HEK293 (cell line): ENCODE measurements around the gene FZD7.

Source experiments
- CTCF ChIA-PET: fragments of 350-600 bp; formaldehyde crosslinking; extraction: SDS; loops from one replicate; lab custom pipeline; 2021; ENCODE audit warnings: antibody characterized with exemption; lab: Yijun Ruan, JAX
- POLR2A ChIA-PET: fragments of 300-600 bp; formaldehyde crosslinking; extraction: SDS; loops from one replicate; lab custom pipeline; 2020; ENCODE audit warnings: antibody characterized with exemption, inconsistent platforms; lab: Yijun Ruan, JAX
- H3K27ac ChIP-seq: fragments of 200-500 bp; sonication (Bioruptor generic); 2 replicates; pipeline ENCODE4 v1.5.1; 2014; ENCODE audit warnings: low read depth, low read length, control low read depth, inconsistent platforms; ENCODE audit errors: extremely low read depth
- H3K36me3 ChIP-seq, 2 experiments: fragments of 200-500 bp in 1 of 2; sonication (Bioruptor generic) in 1 of 2; 1 replicate in 1 of 2; 2 replicates in 1 of 2; pipeline ENCODE4 v1.5.1; 2014 to 2017; ENCODE audit warnings: inconsistent platforms in 2 of 2, low read length in 2 of 2; ENCODE audit not compliant: control insufficient read depth in 2 of 2, insufficient read depth in 1 of 2
- H3K4me1 ChIP-seq: fragments of 200-500 bp; sonication (Bioruptor generic); 2 replicates; pipeline ENCODE4 v1.5.1; 2014; ENCODE audit warnings: mild to moderate bottlenecking, low read length, inconsistent platforms; ENCODE audit not compliant: control insufficient read depth, insufficient read depth
- H3K4me3 ChIP-seq: 2 replicates; pipeline ENCODE4 v1.5.1; 2011; ENCODE audit warnings: low read depth, mild to moderate bottlenecking, control low read depth, low read length, moderate library complexity
- H3K9me3 ChIP-seq: fragments of 200-500 bp; sonication (Bioruptor generic); 2 replicates; pipeline ENCODE4 v1.5.1; 2014; ENCODE audit warnings: low read depth, low read length, inconsistent platforms; ENCODE audit not compliant: control insufficient read depth, insufficient read depth
- IKZF3 ChIP-seq: fragments of 450-650 bp; IDR thresholded peaks from 2 replicates; pipeline ENCODE4 v1.5.0; 2018; ENCODE audit warnings: missing biosample characterization, mild to moderate bottlenecking, missing genetic modification characterization, moderate library complexity
- KLF8 ChIP-seq: fragments of 450-650 bp; formaldehyde crosslinking; IDR thresholded peaks from 2 replicates; pipeline ENCODE4 v1.5.1; 2016; ENCODE audit warnings: missing biosample characterization, missing genetic modification characterization
- PRDM1 ChIP-seq: fragments of 450-650 bp; formaldehyde crosslinking; IDR thresholded peaks from 2 replicates; pipeline ENCODE4; 2016; ENCODE audit warnings: missing biosample characterization, missing genetic modification characterization
- PRDM6 ChIP-seq: fragments of 450-650 bp; formaldehyde crosslinking; IDR thresholded peaks from 2 replicates; pipeline ENCODE4 v1.5.1; 2017; ENCODE audit warnings: missing biosample characterization, missing genetic modification characterization
- SCRT1 ChIP-seq: fragments of 450-650 bp; formaldehyde crosslinking; IDR thresholded peaks from 2 replicates; pipeline ENCODE4 v1.5.1; 2016; ENCODE audit warnings: missing biosample characterization, missing genetic modification characterization, borderline replicate concordance
- ZBTB1 ChIP-seq: fragments of 450-650 bp; formaldehyde crosslinking; IDR thresholded peaks from 2 replicates; pipeline ENCODE4 v1.5.1; 2016; ENCODE audit warnings: missing biosample characterization, missing genetic modification characterization
- ZBTB17 ChIP-seq: fragments of 450-650 bp; formaldehyde crosslinking; IDR thresholded peaks from 2 replicates; pipeline ENCODE4 v1.5.1; 2016; ENCODE audit warnings: missing biosample characterization, missing genetic modification characterization
- ZBTB44 ChIP-seq: fragments of 450-650 bp; IDR thresholded peaks from 2 replicates; pipeline ENCODE4 v1.5.1; 2018; ENCODE audit warnings: missing biosample characterization, mild to moderate bottlenecking, missing genetic modification characterization
- ZBTB6 ChIP-seq: fragments of 450-650 bp; formaldehyde crosslinking; IDR thresholded peaks from 2 replicates; pipeline ENCODE4 v1.5.1; 2017; ENCODE audit warnings: missing biosample characterization, missing genetic modification characterization
- ZBTB7A ChIP-seq: fragments of 450-650 bp; formaldehyde crosslinking; IDR thresholded peaks from 2 replicates; pipeline ENCODE4 v1.5.1; 2016; ENCODE audit warnings: low read depth, missing biosample characterization, missing genetic modification characterization
- ZFHX2 ChIP-seq: fragments of 450-650 bp; formaldehyde crosslinking; conservative IDR thresholded peaks from 2 replicates; pipeline ENCODE4 v1.5.1; 2016; ENCODE audit warnings: missing biosample characterization, missing genetic modification characterization
- ZNF140 ChIP-seq: fragments of 450-650 bp; formaldehyde crosslinking; IDR thresholded peaks from 2 replicates; pipeline ENCODE4 v1.5.1; 2016; ENCODE audit warnings: missing biosample characterization, missing genetic modification characterization
- ZNF202 ChIP-seq: fragments of 450-650 bp; formaldehyde crosslinking; IDR thresholded peaks from 2 replicates; pipeline ENCODE4 v1.5.1; 2016; ENCODE audit warnings: missing biosample characterization, missing genetic modification characterization, borderline replicate concordance
- ZNF335 ChIP-seq: fragments of 450-650 bp; formaldehyde crosslinking; conservative IDR thresholded peaks from 2 replicates; pipeline ENCODE4 v1.5.1; 2016; ENCODE audit warnings: missing biosample characterization, missing genetic modification characterization
- ZNF37A ChIP-seq: fragments of 450-650 bp; IDR thresholded peaks from 2 replicates; pipeline ENCODE4 v1.5.1; 2018; ENCODE audit warnings: missing biosample characterization, missing genetic modification characterization
- ZNF510 ChIP-seq: fragments of 450-650 bp; formaldehyde crosslinking; IDR thresholded peaks from 2 replicates; pipeline ENCODE4 v1.5.1; 2018; ENCODE audit warnings: mild to moderate bottlenecking, missing genetic modification characterization, missing biosample characterization; ENCODE audit not compliant: insufficient replicate concordance
- ZNF555 ChIP-seq: fragments of 450-650 bp; formaldehyde crosslinking; conservative IDR thresholded peaks from 2 replicates; pipeline ENCODE4 v1.5.1; 2017; ENCODE audit warnings: missing biosample characterization, mild to moderate bottlenecking, missing genetic modification characterization, inconsistent platforms
- ZNF558 ChIP-seq: fragments of 450-650 bp; formaldehyde crosslinking; IDR thresholded peaks from 2 replicates; pipeline ENCODE4 v1.5.1; 2016; ENCODE audit warnings: missing biosample characterization, missing genetic modification characterization
- ZNF585B ChIP-seq: fragments of 450-650 bp; formaldehyde crosslinking; IDR thresholded peaks from 2 replicates; pipeline ENCODE4 v1.5.1; 2016; ENCODE audit warnings: missing biosample characterization, missing genetic modification characterization
- ZNF692 ChIP-seq: fragments of 450-650 bp; formaldehyde crosslinking; IDR thresholded peaks from 2 replicates; pipeline ENCODE4 v1.5.1; 2016; ENCODE audit warnings: missing biosample characterization, missing genetic modification characterization
- TF ChIP-seq, protein P1 (sequence below): fragments of 450-650 bp; formaldehyde crosslinking; IDR thresholded peaks from 2 replicates; pipeline ENCODE4 v1.5.1; 2016; ENCODE audit warnings: missing biosample characterization, missing genetic modification characterization
- TF ChIP-seq, protein P2 (sequence below): fragments of 450-650 bp; formaldehyde crosslinking; IDR thresholded peaks from 2 replicates; pipeline ENCODE4 v1.5.1; 2016; ENCODE audit warnings: missing biosample characterization, missing genetic modification characterization, borderline replicate concordance

The FZD7 gene

GRCh38 chr2:202034249-202035088 is 814 bp downstream of the FZD7 start (continued):
- TF ChIP-seq ZNF585B (tag by site-specific recombination) (no peak), ZBTB17 (no peak), PRDM1 (no peak), ZBTB6 (tag by site-specific recombination) (no peak), KLF8 (tag by site-specific recombination) (no peak), ZNF140 (tag by site-specific recombination) (no peak), ZBTB44 (tag by site-specific recombination) (no peak), IKZF3 (tag by site-specific recombination) (no peak), ZNF558 (tag by site-specific recombination) (no peak), ZNF202 (tag by site-specific recombination) (no peak), ZFHX2 (tag by site-specific recombination) (0 out of 2 replicates have a peak, but pooled peaks have one; percentile 2), SCRT1 (tag by site-specific recombination) (no peak)
- TF ChIP-seq, protein P1, sequence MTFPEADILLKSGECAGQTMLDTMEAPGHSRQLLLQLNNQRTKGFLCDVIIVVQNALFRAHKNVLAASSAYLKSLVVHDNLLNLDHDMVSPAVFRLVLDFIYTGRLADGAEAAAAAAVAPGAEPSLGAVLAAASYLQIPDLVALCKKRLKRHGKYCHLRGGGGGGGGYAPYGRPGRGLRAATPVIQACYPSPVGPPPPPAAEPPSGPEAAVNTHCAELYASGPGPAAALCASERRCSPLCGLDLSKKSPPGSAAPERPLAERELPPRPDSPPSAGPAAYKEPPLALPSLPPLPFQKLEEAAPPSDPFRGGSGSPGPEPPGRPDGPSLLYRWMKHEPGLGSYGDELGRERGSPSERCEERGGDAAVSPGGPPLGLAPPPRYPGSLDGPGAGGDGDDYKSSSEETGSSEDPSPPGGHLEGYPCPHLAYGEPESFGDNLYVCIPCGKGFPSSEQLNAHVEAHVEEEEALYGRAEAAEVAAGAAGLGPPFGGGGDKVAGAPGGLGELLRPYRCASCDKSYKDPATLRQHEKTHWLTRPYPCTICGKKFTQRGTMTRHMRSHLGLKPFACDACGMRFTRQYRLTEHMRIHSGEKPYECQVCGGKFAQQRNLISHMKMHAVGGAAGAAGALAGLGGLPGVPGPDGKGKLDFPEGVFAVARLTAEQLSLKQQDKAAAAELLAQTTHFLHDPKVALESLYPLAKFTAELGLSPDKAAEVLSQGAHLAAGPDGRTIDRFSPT (tag by site-specific recombination): 0 out of 2 replicates have a peak, but pooled peaks have one; percentile 37
- TF ChIP-seq, protein P2, sequence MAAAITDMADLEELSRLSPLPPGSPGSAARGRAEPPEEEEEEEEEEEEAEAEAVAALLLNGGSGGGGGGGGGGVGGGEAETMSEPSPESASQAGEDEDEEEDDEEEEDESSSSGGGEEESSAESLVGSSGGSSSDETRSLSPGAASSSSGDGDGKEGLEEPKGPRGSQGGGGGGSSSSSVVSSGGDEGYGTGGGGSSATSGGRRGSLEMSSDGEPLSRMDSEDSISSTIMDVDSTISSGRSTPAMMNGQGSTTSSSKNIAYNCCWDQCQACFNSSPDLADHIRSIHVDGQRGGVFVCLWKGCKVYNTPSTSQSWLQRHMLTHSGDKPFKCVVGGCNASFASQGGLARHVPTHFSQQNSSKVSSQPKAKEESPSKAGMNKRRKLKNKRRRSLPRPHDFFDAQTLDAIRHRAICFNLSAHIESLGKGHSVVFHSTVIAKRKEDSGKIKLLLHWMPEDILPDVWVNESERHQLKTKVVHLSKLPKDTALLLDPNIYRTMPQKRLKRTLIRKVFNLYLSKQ: no peak

GRCh38 chr2:202035089-202035940 is 1.7 kb downstream of the FZD7 start:
- H3K27ac ChIP-seq: no peak overlapping the region
- POLR2A ChIA-PET: interaction anchor here (0.6 to 1.5 kb wide), 2 partner anchors 148 to 254 kb away, joined by 3 to 4 read pairs; partner anchors contain the start of gene ALS2
- H3K9me3 ChIP-seq: no peaks in the 10 kb centered on the region
- H3K4me1 ChIP-seq: peaks cover 23% of the 10 kb centered on the region
- peaks cover 0 to 10% of the 10 kb centered on the region in 2 experiments; a peak in 1 of 3 replicates for H3K36me3 ChIP-seq
- CTCF ChIA-PET: no interaction called here
- H3K4me3 ChIP-seq: peak overlapping the region; percentile 69
- no peak for TF ChIP-seq ZNF335 (tag by site-specific recombination)
- peak; percentile 71; the same call in 1 of the 2 replicates for TF ChIP-seq ZNF202 (tag by site-specific recombination)
- no peak for TF ChIP-seq ZNF692 (tag by site-specific recombination)
- no peak for TF ChIP-seq ZNF510 (tag by site-specific recombination)
- no peak for TF ChIP-seq PRDM6 (tag by site-specific recombination)
- TF ChIP-seq ZBTB7A: no peak
- no peak for TF ChIP-seq ZNF37A
- no peak for TF ChIP-seq ZNF555 (tag by site-specific recombination)
- no peak for TF ChIP-seq ZBTB1 (tag by site-specific recombination)
- TF ChIP-seq ZBTB6 (tag by site-specific recombination): peak; percentile 31; the same call in 1 of the 2 replicates
